HCT116 (cell line): Measurements from ENCODE around the gene TM9SF1. TPM values are rescaled to one million over a fixed set of nuclear protein-coding genes. Genes with fewer than 3 reads are reported as not detected.
A peak's percentile ranks its signal among the peaks of the same experiment; 100 is the strongest.

ENCODE experiments used
- ATAC-seq: fragments of 200-7000 bp; cut with Tn5 transposase; 2 replicates; pipeline ENCODE4 v1.9.1; 2020; ENCODE audit warnings: mild to moderate bottlenecking, moderate library complexity
- BruUV-seq: library from RNA; stranded (reverse); fragments of 400-500 nt; replicated peaks from 2 replicates; lab custom pipeline; 2021; lab: Mats Ljungman, UMichigan
- CTCF ChIA-PET: fragments of 300-600 bp; sonication (Branson Sonifier 250); formaldehyde crosslinking; loops from one replicate; lab custom pipeline; 2021; ENCODE audit warnings: antibody characterized with exemption; lab: Charles Lee
- POLR2A ChIA-PET: fragments of 300-600, 350-600 bp; sonication (Branson Sonifier 250); formaldehyde crosslinking; loops from one replicate; lab custom pipeline; 2021; ENCODE audit warnings: antibody characterized with exemption; lab: Charles Lee
- RAD21 ChIA-PET, 2 experiments: fragments of 300-600 bp; sonication (Branson Sonifier 250); formaldehyde crosslinking; loops; one replicate each; lab custom pipeline; 2023; ENCODE audit warnings: low total read pairs in 2 of 2; ENCODE audit not compliant: uncharacterized antibody in 2 of 2, unreplicated experiment in 2 of 2, low non-redundant PET in 1 of 2; lab: Charles Lee
- DNase-seq: peaks from one replicate; pipeline ENCODE4 v3.0.0-alpha.2; 2010; ENCODE audit warnings: low read depth, low spot score
- H2AFZ ChIP-seq: fragments of 200-600 bp; shearing (Covaris generic), sonication (generic); 2 replicates; pipeline ENCODE4 v1.6.1; 2017; ENCODE audit warnings: low read depth, mixed run types, mixed read lengths, antibody characterized with exemption, low read length; ENCODE audit not compliant: poor library complexity, severe bottlenecking
- H3K27ac ChIP-seq: 2 replicates; pipeline ENCODE4 v1.5.1; 2012; ENCODE audit warnings: low read depth, low read length
- H3K27me3 ChIP-seq: fragments of 200-600 bp; sonication (generic); 2 replicates; pipeline ENCODE4 v1.6.1; 2016; ENCODE audit warnings: mixed run types, low read length, mixed read lengths; ENCODE audit not compliant: insufficient read depth
- H3K36me3 ChIP-seq, 2 experiments: fragments of 200-500 bp in 1 of 2; fragments of 200-600 bp in 1 of 2; sonication (Bioruptor generic) in 1 of 2; sonication (generic) in 1 of 2; 2 replicates each; pipeline versions ENCODE4 v1.5.1 to v1.6.1; 2014 to 2016; ENCODE audit warnings: low read length in 2 of 2, inconsistent platforms in 1 of 2, mixed read lengths in 1 of 2, mixed run types in 1 of 2; ENCODE audit not compliant: insufficient read depth in 2 of 2, control insufficient read depth in 1 of 2
- H3K4me1 ChIP-seq, 2 experiments: fragments of 200-600 bp in 1 of 2; sonication (generic) in 1 of 2; 2 replicates each; pipeline versions ENCODE4 v1.5.1 to v1.6.1; 2012 to 2017; ENCODE audit warnings: low read length in 2 of 2, inconsistent platforms in 1 of 2, mild to moderate bottlenecking in 1 of 2, mixed read lengths in 1 of 2, mixed run types in 1 of 2, moderate library complexity in 1 of 2; ENCODE audit not compliant: insufficient read depth in 2 of 2, control insufficient read depth in 1 of 2
- H3K4me2 ChIP-seq: fragments of 200-600 bp; sonication (generic); 2 replicates; pipeline ENCODE4 v1.6.1; 2017; ENCODE audit warnings: mixed run types, low read length, mixed read lengths
- H3K4me3 ChIP-seq, 2 experiments: fragments of 200-600 bp in 1 of 2; sonication (generic) in 1 of 2; replicated peaks in 1 of 2; 2 replicates each; pipeline ENCODE4 v1.5.1; 2011 to 2016; ENCODE audit warnings: low read length in 2 of 2, control low read depth in 1 of 2, low read depth in 1 of 2, mild to moderate bottlenecking in 1 of 2, mixed read lengths in 1 of 2, mixed run types in 1 of 2
- H3K79me2 ChIP-seq: fragments of 200-600 bp; sonication (generic); 2 replicates; pipeline ENCODE4 v1.6.1; 2017; ENCODE audit warnings: mild to moderate bottlenecking, mixed run types, low read length, moderate library complexity, mixed read lengths; ENCODE audit not compliant: insufficient read depth
- H3K9ac ChIP-seq: fragments of 200-600 bp; sonication (generic); 2 replicates; pipeline ENCODE4 v1.6.1; 2016; ENCODE audit warnings: low read length, mixed read lengths
- H3K9me2 ChIP-seq: fragments of 200-600 bp; sonication (generic), shearing (Covaris generic); 2 replicates; pipeline ENCODE4 v1.6.1; 2017; ENCODE audit warnings: mixed run types, mild to moderate bottlenecking, moderate library complexity; ENCODE audit not compliant: insufficient read depth
- H3K9me3 ChIP-seq, 2 experiments: fragments of 200-500 bp in 1 of 2; fragments of 200-600 bp in 1 of 2; sonication (Bioruptor generic) in 1 of 2; sonication (generic) in 1 of 2; 2 replicates each; pipeline ENCODE4 v1.6.1; 2014 to 2017; ENCODE audit warnings: low read length in 2 of 2, mixed read lengths in 2 of 2, inconsistent platforms in 1 of 2, low read depth in 1 of 2, mild to moderate bottlenecking in 1 of 2, mixed run types in 1 of 2, moderate library complexity in 1 of 2; ENCODE audit not compliant: control insufficient read depth in 1 of 2, insufficient read depth in 1 of 2
- H4K20me1 ChIP-seq: fragments of 200-600 bp; sonication (generic), shearing (Covaris generic); 2 replicates; pipeline ENCODE4 v1.6.1; 2017; ENCODE audit warnings: mixed run types, mild to moderate bottlenecking, moderate library complexity; ENCODE audit not compliant: insufficient read depth
- ATF3 ChIP-seq: IDR thresholded peaks from 2 replicates; pipeline ENCODE4 v1.6.1; 2012
- CBX3 ChIP-seq: IDR thresholded peaks from 2 replicates; pipeline ENCODE4 v1.6.1; 2012; ENCODE audit warnings: low read depth
- CTCF ChIP-seq, 3 experiments: fragments of 200-600 bp in 1 of 3; sonication (generic) in 1 of 3; IDR thresholded peaks in 2 of 3; conservative IDR thresholded peaks in 1 of 3; 2 replicates each; pipeline ENCODE4 v1.5.1; 2012 to 2017; ENCODE audit warnings: low read depth in 2 of 3, low read length in 2 of 3, antibody characterized with exemption in 1 of 3, borderline replicate concordance in 1 of 3, control low read depth in 1 of 3, mild to moderate bottlenecking in 1 of 3, mixed read lengths in 1 of 3, mixed run types in 1 of 3, moderate library complexity in 1 of 3; ENCODE audit not compliant: insufficient read depth in 1 of 3
- EGR1 ChIP-seq: IDR thresholded peaks from 2 replicates; pipeline ENCODE4 v1.6.1; 2012; ENCODE audit warnings: low read depth
- ELF1 ChIP-seq: IDR thresholded peaks from 2 replicates; pipeline ENCODE4 v1.6.1; 2012; ENCODE audit warnings: low read depth, borderline replicate concordance
- EZH2 ChIP-seq: fragments of 200-600 bp; sonication (generic); IDR thresholded peaks from 2 replicates; pipeline ENCODE4 v1.6.1; 2017; ENCODE audit warnings: antibody characterized with exemption, mixed run types
- EZH2phosphoT487 ChIP-seq: fragments of 200-600 bp; IDR thresholded peaks from 2 replicates; pipeline ENCODE4 v1.6.1; 2018; ENCODE audit warnings: antibody characterized with exemption, borderline replicate concordance
- FOSL1 ChIP-seq: IDR thresholded peaks from 2 replicates; pipeline ENCODE4 v1.6.1; 2012; ENCODE audit warnings: low read depth
- MAX ChIP-seq: IDR thresholded peaks from 2 replicates; pipeline ENCODE4 v1.6.1; 2012
- POLR2A ChIP-seq: IDR thresholded peaks from 2 replicates; pipeline ENCODE4 v1.7.0; 2011; ENCODE audit warnings: borderline replicate concordance; ENCODE audit not compliant: insufficient read depth, insufficient read length; ENCODE audit errors: extremely low read depth
- POLR2AphosphoS5 ChIP-seq: IDR thresholded peaks from 2 replicates; pipeline ENCODE4 v1.6.1; 2011; ENCODE audit warnings: mild to moderate bottlenecking, low read depth, low read length, moderate library complexity
- REST ChIP-seq: IDR thresholded peaks from 2 replicates; pipeline ENCODE4 v1.6.1; 2012; ENCODE audit warnings: low read depth
- SP1 ChIP-seq: IDR thresholded peaks from 2 replicates; pipeline ENCODE4 v1.6.1; 2012; ENCODE audit warnings: low read depth
- SRF ChIP-seq: IDR thresholded peaks from 2 replicates; pipeline ENCODE4 v1.6.1; 2012; ENCODE audit warnings: low read depth
- TCF7L2 ChIP-seq: IDR thresholded peaks from 2 replicates; pipeline ENCODE4 v1.7.0; 2011; ENCODE audit warnings: borderline replicate concordance, inconsistent platforms; ENCODE audit not compliant: insufficient read depth, insufficient read length; ENCODE audit errors: extremely low read depth
- YY1 ChIP-seq: IDR thresholded peaks from 2 replicates; pipeline ENCODE4 v1.6.1; 2011; ENCODE audit warnings: low read length, low read depth, moderate library complexity, mild to moderate bottlenecking; ENCODE audit not compliant: insufficient replicate concordance; ENCODE audit errors: extremely low read depth
- ZBTB33 ChIP-seq: IDR thresholded peaks from 2 replicates; pipeline ENCODE4 v1.6.1; 2011; ENCODE audit warnings: mild to moderate bottlenecking, low read length, moderate library complexity; ENCODE audit not compliant: insufficient replicate concordance; ENCODE audit errors: extremely low read depth
- ZFX ChIP-seq: fragments of 450-650 bp; IDR thresholded peaks from 2 replicates; pipeline ENCODE4 v1.6.1; 2017
- ZNF274 ChIP-seq: fragments of 200-500 bp; sonication (Bioruptor generic); IDR thresholded peaks from 2 replicates; pipeline ENCODE4 v1.6.1; 2014; ENCODE audit warnings: mild to moderate bottlenecking, low read depth, low read length, inconsistent platforms
- intact Hi-C: fragments of 100-400 bp; cut with micrococcal nuclease; formaldehyde crosslinking; loops from 2 replicates; pipeline ENCODE4 v1.10.0; 2022
- total RNA-seq: library from RNA; stranded (reverse); gene quantifications from one replicate; pipeline ENCODE4 v1.2.1, GENCODE V29; 2021; ENCODE audit not compliant: unreplicated experiment

Gene TM9SF1
- total RNA-seq, 1 experiment from 2014 or later: 35.2 TPM

GRCh38 chr14:24189460-24189859 is 5.8 kb downstream of the TM9SF1 start:
- TF ChIP-seq EZH2 (no peak), ELF1 (no peak), SRF (no peak), MAX (no peak), POLR2AphosphoS5 (no peak), CBX3 (no peak), ZBTB33 (no peak), YY1 (no peak), SP1 (no peak), POLR2A (no peak), TCF7L2 (no peak), CTCF (IDR thresholded peaks at IDR 0.05 in 2 of 3, conservative IDR thresholded peaks at IDR 0.05 in 1 of 3; ENCODE audit: borderline replicate concordance in 1 of 3, insufficient read depth in 1 of 3, low read depth in 2 of 3, low read length in 2 of 3) (no peak), ATF3 (no peak), REST (no peak), EZH2phosphoT487 (no peak), ZFX (no peak), FOSL1 (no peak), ZNF274 (no peak), EGR1 (no peak)

More at GRCh38 chr14:24189460-24189859, 5.8 kb downstream of the TM9SF1 start:
- intact Hi-C loops: no loop called here
- H3K27ac ChIP-seq: peak overlapping the region; percentile 98; the same call in 1 of the 2 replicates
- no TSS peak for BruUV-seq
- no peaks in the 10 kb centered on the region for H4K20me1 ChIP-seq
- peak overlapping the region; percentile 77 for H3K9ac ChIP-seq
- no peak overlapping the region for H2AFZ ChIP-seq
- no peak for ATAC-seq
- H3K9me3 ChIP-seq: no peaks in the 10 kb centered on the region
- peaks cover 29 to 36% of the 10 kb centered on the region in 2 experiments; a peak in 3 of 4 replicates for H3K36me3 ChIP-seq
- H3K4me1 ChIP-seq: peaks cover 20 to 22% of the 10 kb centered on the region in 2 experiments
- H3K79me2 ChIP-seq: peaks cover 51% of the 10 kb centered on the region
- ChIA-PET RAD21 (no interaction called here), CTCF (interaction anchor here (0.8 kb wide), 1 partner anchor 28 kb away, joined by 4 read pairs; the partner anchor contains the start of gene IRF9), POLR2A (interaction anchor here (1.3 to 1.6 kb wide), 3 partner anchors 24 to 53 kb away, joined by 3 to 5 read pairs (median 3); partner anchors contain the start of genes CHMP4A, PSME1 and TINF2)
- peak overlapping the region; percentile 89 to 94 for H3K4me3 ChIP-seq
- DNase-seq: no peak
- no peaks in the 10 kb centered on the region for H3K27me3 ChIP-seq
- peak overlapping the region; percentile 91 for H3K4me2 ChIP-seq
- H3K9me2 ChIP-seq: no peaks in the 10 kb centered on the region
